Middle frontal gyrus (tissue), 1 donor: Measurements from ENCODE around the gene FBXW7.

Experiments
- DNase-seq: peaks from one replicate; pipeline ENCODE4 v3.0.0-alpha.2; 2015; ENCODE audit warnings: low spot score; ENCODE audit errors: extremely low spot score

The FBXW7 gene

GRCh38 chr4:152512483-152512882, 23.4 kb downstream of the FBXW7 start:
- no peak for DNase-seq

- no peak for DNase-seq
Observed at GRCh38 chr4:152510349-152511147, 25.3 kb downstream of the FBXW7 start.

DNA sequence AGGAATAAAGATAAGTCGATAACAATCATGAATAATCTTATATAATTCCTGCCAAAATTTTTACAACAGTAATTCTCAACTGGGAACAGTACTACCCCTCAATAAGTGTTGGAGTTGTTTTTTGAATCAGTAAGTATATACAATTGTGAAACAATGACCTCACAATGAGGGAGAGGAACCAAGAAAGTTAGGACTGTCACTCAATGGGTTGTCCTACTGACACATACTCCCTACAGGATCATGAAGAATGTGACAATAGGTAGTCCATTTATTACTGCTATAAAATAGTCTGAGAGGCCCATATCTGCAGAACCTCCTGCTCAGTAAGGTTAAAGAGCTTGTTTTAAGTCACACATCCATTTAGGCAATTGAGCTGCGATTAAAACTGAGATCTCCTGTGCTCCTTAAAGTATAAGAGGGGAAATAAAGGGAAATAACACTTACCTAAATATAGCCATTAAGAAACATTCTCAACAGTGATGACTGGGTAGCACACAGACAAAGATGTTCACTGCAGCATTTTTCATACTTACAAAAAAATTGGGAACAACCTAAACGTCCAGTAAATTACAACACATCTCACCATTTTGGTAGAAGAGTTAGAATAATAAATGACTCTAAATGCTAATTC, 26.2 kb downstream of the FBXW7 start:
- DNase-seq = no peak

- no peak for DNase-seq
Observed at GRCh38 chr4:152508818-152509217, 27.1 kb downstream of the FBXW7 start.

DNA sequence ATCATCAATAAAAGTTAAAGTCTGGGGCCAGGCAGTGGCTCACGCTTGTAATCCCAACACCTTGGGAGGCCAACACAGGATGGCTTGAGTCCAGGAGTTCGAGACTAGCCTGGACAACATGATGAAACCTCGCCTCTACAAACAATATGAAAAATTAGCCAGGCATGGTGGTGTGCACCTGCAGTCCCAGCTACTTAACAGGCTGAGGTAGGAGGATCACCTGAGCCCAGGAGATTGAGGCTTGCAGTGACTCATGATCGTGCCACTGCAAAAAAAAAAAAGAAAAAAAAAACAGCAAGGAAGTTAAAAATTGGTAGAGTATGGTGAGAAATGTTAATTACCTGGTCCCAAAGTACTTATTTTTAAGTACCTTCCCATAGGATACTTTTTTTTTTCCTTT, 27.5 kb downstream of the FBXW7 start:
- DNase-seq = no peak

DNA sequence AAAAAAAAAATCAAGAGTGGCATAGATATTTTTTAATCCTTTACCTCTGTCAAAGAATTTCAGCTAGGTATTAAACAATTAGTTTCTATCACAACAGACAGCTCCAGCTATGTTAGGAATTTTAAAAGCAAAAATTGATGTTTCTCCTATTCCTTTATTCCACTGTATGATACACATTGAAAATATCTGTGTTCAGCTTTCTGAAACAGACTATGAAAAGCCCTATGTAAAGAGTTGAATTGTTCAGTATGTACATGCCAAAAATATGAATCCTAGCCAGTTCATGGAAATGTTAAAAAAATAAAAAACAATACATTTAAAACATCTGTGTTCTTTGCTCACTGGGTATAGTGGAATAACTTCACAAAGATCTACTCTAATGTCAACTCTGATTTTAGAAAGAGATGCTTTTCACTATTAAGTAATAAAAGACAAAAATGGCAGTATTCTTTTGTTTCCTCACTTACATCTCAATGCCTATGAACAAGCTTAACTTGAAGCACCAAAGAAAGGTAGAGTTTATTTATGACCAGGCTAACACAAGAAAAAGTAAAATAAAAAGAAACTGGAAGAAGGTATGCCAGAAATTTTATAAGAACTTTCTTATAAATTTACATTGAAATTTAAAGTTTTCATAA, 32.1 kb downstream of the FBXW7 start:
- no peak for DNase-seq

DNA sequence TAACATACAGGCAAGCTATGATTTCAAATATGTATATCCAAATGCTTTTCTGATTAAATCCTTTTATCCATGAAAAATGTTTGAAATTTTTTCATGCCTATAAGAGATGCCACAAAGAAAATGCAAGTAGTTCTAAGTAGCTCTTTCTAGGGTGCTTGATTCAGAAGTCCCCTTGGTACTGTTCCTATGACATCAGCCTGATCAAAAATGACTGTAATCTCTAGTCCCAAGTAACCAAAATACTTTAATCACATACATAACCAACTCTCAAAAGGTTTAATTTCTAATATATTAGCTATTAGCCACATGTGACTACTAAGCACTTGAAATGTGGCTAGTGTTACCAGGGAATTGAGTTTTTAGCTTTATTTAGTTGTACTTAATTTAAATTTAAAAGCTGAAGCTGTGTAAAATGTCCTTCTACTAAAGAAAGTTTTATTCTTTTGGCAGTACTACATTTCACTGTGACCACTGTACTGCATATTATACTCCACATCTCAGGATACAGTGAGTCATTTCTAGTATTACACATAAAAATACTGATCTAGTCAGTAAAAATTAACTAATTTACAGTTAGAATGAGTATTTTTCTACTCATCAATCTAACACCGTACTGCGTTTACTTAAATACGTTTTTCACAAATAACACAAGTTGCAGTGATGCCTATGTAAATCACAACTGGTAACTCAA, 33.9 kb downstream of the FBXW7 start:
- DNase-seq = no peak

DNA sequence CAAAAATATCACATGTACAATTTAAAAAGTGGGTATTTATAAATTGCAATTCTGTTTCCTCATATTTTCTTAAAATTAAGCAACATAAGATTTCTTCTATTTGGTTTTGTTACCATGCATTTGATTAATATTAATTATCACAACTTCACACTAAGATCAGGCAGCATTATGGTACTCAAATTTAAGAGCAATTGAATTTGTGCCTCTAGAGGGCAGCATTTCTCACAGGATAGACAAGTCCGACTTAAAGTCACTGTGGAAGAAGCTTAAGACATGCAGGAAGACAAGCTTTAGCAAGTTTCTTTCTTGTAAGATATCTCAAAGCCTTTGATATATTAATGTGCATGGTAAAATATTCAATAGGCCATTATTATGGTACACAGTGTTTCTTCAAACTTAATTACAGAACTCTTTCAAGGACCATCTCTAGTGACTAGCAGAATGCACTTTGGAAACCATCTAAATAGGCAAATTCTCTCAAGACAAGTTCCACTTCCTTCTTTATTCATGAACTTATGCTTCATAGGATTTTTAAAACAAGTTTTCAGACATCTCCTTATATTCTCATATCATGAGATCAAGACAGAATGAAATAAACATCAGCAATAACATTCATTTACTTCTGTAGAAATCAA, 35.0 kb downstream of the FBXW7 start:
- DNase-seq = peak; percentile 76

GRCh38 chr4:152500275-152500674, 35.6 kb downstream of the FBXW7 start:
- no peak for DNase-seq

DNA sequence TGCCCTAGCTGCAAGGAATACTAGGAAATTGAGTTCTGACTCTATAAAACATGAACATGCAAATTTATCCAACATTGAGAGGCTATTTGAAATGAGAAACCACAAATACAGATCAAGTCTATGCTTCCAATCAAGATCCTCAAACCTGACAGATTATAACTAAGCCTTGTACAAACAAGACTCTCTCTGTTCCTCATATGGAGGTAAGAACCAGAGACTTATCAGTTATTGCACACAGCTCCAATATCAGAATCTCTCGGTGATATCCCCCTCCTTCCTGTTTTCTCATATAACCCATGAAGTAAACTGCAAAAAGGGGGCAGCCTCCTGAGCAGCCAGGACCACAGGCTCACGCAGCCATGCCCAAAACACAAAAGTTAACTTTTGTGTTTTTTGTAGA, 36.5 kb downstream of the FBXW7 start:
- DNase-seq = no peak

- no peak for DNase-seq
Observed at GRCh38 chr4:152494020-152494419, 41.9 kb downstream of the FBXW7 start.

DNA sequence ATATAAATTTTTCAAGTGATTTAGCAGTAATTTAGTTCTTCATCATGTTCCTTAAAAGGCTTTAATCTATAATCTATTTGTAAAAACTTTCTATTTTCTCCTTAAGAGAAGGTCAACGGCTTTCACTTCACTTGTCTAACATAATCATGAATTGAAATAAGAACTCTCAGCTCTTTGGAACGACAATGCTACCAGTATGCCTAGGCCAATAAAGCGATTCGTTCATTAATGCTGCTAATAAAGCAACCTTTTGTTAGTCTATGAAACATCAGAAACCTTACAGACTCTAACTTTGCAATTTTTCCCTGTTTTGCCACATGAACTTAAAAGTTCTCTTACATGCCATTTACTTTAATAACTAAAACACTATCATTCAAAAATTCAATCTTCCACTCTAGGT, 47.6 kb downstream of the FBXW7 start:
- DNase-seq = no peak

- no peak for DNase-seq
Observed at GRCh38 chr4:152486429-152487389, 49.2 kb downstream of the FBXW7 start.

DNA sequence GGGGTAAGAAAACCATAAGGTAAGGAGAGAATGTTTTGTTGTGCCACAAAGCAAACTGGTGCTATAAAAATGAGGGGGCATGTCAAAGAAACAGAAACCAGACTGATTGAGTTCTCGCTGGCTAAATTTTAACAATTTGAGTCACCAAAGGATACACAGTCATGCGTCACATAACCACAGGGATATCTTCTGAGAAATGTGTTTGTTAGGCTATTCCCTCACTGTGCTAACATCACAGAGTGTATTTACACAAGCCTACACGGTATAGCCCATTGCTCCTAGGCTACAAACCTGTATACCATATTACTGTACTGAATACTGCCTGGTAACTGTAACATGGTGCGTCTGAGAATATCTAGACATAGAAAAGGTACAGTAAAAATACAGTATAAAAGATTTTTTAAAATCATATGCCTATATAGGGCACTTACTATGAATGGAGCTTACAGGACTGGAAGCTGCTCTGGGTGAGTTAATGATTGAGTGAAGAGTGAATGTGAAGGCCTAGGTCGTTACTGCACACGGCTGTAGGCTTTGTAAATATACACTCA, 50.1 kb downstream of the FBXW7 start:
- no peak for DNase-seq

DNA sequence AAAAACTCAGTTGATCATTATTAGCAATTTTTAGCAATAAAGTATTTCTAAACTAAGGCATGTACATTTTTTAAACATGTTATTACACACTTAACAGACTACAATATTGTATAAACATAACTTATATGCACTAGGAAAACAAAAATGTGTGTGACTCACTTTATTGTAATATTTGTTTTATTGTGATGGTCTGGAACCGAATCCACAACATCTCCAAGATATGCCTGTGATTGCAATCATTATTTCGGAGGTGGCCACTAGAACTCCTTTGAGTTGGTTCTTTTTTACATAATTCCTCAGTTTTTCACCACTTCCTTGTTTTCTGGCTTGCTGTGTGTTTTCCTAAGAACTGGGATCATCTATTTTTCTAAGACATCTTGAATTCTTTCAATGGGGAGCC, 53.7 kb downstream of the FBXW7 start:
- no peak for DNase-seq

DNA sequence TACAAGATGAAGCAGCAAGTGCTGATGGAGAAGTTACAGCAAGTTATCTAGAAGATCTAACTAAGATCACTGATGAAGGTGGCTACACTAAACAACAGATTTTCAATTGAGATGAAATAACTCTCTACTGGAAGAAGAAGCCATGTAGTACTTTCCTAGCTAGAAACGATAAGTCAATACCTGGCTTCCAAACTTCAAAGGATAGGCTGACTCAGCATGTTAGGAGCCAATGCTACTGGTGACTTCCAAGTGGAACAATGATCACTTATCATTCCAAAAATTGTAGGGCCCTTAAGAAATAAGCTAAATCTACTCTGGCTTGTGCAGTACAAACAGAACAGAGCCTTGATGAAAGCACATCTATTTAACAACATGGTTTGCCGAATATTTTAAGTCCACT, 55.0 kb downstream of the FBXW7 start:
- DNase-seq = no peak

GRCh38 chr4:152480326-152480725, 55.6 kb downstream of the FBXW7 start:
- DNase-seq = no peak

- no peak for DNase-seq
Observed at GRCh38 chr4:152479428-152480026, 56.4 kb downstream of the FBXW7 start.

DNA sequence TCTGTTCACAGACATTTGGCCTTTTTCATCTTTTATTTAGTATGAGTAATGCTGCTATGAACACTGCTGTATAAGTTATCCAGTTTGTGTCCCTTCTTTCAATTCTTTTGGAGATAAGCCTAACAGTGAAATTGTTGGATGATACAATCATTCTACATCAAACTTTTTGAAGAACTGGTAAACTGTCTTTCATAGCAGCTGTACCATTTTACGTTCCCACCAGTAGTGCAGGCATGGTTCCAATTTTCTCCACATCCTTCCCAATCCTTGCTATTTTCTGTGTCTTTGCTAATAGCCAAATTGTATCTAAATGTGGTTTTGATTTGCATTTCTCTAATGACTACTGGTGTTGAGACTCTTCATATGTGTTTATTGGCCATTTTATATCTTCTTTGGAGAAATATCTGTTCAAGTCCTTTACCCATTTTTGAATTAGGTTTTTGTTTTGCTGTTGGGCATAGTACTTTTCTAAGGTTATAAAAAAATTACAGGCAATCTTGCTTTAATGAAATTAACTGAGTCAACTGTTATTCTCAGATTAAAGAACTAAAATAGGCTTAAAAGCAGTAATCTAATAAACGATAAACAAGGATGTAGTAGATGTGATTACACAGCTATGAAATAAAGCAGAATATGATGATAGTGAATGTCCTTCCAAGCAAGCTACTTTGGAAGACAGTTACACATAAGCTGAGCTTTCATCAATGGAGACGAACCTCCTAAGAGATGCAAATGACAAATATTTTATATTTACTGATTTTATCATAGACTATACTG, 57.2 kb downstream of the FBXW7 start:
- no peak for DNase-seq
